Measurements from ENCODE around the gene HMX1.

- no peak for TF ChIP-seq CTCF (IDR thresholded peaks at IDR 0.05; ENCODE audit: low read depth, low read length)
- no peak for TF ChIP-seq MAX (IDR thresholded peaks at IDR 0.05; ENCODE audit: low read depth, low read length)
- no peak for TF ChIP-seq POLR2A (IDR thresholded peaks at IDR 0.05; ENCODE audit: extremely low read depth, insufficient read length)
Observed at GRCh38 chr4:8836664-8837171, 34.9 kb downstream of the HMX1 start.

Measured in NB4 (cell line).